HepG2 (cell line): ENCODE data around the gene PDIA5. TPM values are rescaled to one million over a fixed set of nuclear protein-coding genes. Genes with fewer than 3 reads are reported as not detected.

Experiments used
- ATAC-seq: fragments of 200-7000 bp; cut with Tn5 transposase; 3 replicates; pipeline ENCODE4 v1.9.1; 2020; ENCODE audit warnings: mild to moderate bottlenecking, moderate library complexity
- BruUV-seq: library from RNA; stranded (reverse); fragments of 400-500 nt; replicated peaks from 2 replicates; lab custom pipeline; 2021; lab: Mats Ljungman, UMichigan
- CTCF ChIA-PET: fragments of 300-600 bp; formaldehyde crosslinking; extraction: SDS; loops from one replicate; lab custom pipeline; 2021; ENCODE audit warnings: low total read pairs, inconsistent platforms, low intra/inter-chr PET ratio; lab: Yijun Ruan, JAX
- POLR2A ChIA-PET: fragments of 350-600 bp; sonication (Branson Sonifier 250); formaldehyde crosslinking; loops from one replicate; lab custom pipeline; 2020; ENCODE audit warnings: antibody characterized with exemption, inconsistent platforms; lab: Yijun Ruan, JAX
- DNase-seq: peaks from one replicate; pipeline ENCODE4 v3.0.0-alpha.2; 2015; ENCODE audit warnings: low spot score
- FAIRE-seq: peaks from 3 replicates; lab custom pipeline; 2011; peaks lifted over from hg19 to GRCh38; lab: Jason Lieb, UNC
- H2AFZ ChIP-seq: one replicate; pipeline ENCODE4 v1.6.1; 2011; ENCODE audit warnings: low read length, inconsistent platforms
- H3K27ac ChIP-seq: fragments of 300-600 bp; 3 replicates; pipeline ENCODE4 v1.8.0; 2011; ENCODE audit warnings: mixed run types, mild to moderate bottlenecking, mixed read lengths, low read length, inconsistent platforms; ENCODE audit not compliant: insufficient read depth; ENCODE audit errors: extremely low read length
- H3K27me3 ChIP-seq, 2 experiments: fragments of 200-600 bp in 1 of 2; 2 replicates in 1 of 2; 3 replicates in 1 of 2; pipeline versions ENCODE4 v1.6.0 to v1.8.0; 2011; ENCODE audit warnings: low read length in 2 of 2, mild to moderate bottlenecking in 2 of 2, moderate library complexity in 2 of 2, inconsistent platforms in 1 of 2; ENCODE audit not compliant: insufficient read depth in 2 of 2, control insufficient read depth in 1 of 2
- H3K36me3 ChIP-seq, 2 experiments: fragments of 200-600 bp in 1 of 2; replicated peaks in 1 of 2; 2 replicates in 1 of 2; 3 replicates in 1 of 2; pipeline versions ENCODE4 v1.5.1 to v1.8.0; 2011; ENCODE audit warnings: low read length in 2 of 2, inconsistent platforms in 1 of 2; ENCODE audit not compliant: insufficient read depth in 2 of 2, control insufficient read depth in 1 of 2
- H3K4me1 ChIP-seq: 2 replicates; pipeline ENCODE4 v1.5.1; 2012; ENCODE audit warnings: low read length, inconsistent platforms; ENCODE audit not compliant: insufficient read depth
- H3K4me2 ChIP-seq: 2 replicates; pipeline ENCODE4 v1.6.0; 2011; ENCODE audit warnings: low read depth, low read length, inconsistent platforms
- H3K4me3 ChIP-seq, 3 experiments: fragments of 200-600 bp in 1 of 3; sonication (generic), shearing (Covaris generic) in 1 of 3; replicated peaks in 1 of 3; 2 replicates each; pipeline ENCODE4 v1.5.1; 2011 to 2016; ENCODE audit warnings: low read length in 3 of 3, inconsistent platforms in 2 of 3, low read depth in 2 of 3, mild to moderate bottlenecking in 2 of 3, control low read depth in 1 of 3, mixed read lengths in 1 of 3; ENCODE audit not compliant: insufficient read depth in 1 of 3
- H3K79me2 ChIP-seq: one replicate; pipeline ENCODE4 v1.6.1; 2011; ENCODE audit warnings: low read length, inconsistent platforms; ENCODE audit not compliant: insufficient read depth
- H3K9ac ChIP-seq: 2 replicates; pipeline ENCODE4 v1.6.0; 2011; ENCODE audit warnings: mild to moderate bottlenecking, low read depth, low read length, inconsistent platforms; ENCODE audit not compliant: insufficient read depth
- H3K9me3 ChIP-seq: 2 replicates; pipeline ENCODE4 v1.5.1; 2012; ENCODE audit warnings: mild to moderate bottlenecking, low read length
- H4K20me1 ChIP-seq: 2 replicates; pipeline ENCODE4 v1.6.0; 2011; ENCODE audit warnings: inconsistent platforms, mild to moderate bottlenecking, low read length, moderate library complexity; ENCODE audit not compliant: insufficient read depth
- HDAC1 ChIP-seq: sonication (generic); formaldehyde crosslinking; IDR thresholded peaks from 2 replicates; pipeline ENCODE4 v1.5.1; 2020; ENCODE audit warnings: mild to moderate bottlenecking, missing genetic modification reagents
- LCORL ChIP-seq, 2 experiments: fragments of 450-650 bp in 1 of 2; sonication (generic) in 1 of 2; formaldehyde crosslinking in 1 of 2; IDR thresholded peaks; 2 replicates each; pipeline versions ENCODE4 v1.5.0 to v1.6.1; 2017 to 2020; ENCODE audit warnings: antibody characterized with exemption in 1 of 2, missing genetic modification reagents in 1 of 2
- PTBP1 ChIP-seq: fragments of 200-400 bp; formaldehyde crosslinking; IDR thresholded peaks from 2 replicates; pipeline ENCODE4 v1.6.1; 2018; ENCODE audit warnings: low read length, low read depth; ENCODE audit not compliant: poor library complexity, severe bottlenecking
- RXRB ChIP-seq: IDR thresholded peaks from 2 replicates; pipeline ENCODE4 v1.6.1; 2016; ENCODE audit warnings: borderline replicate concordance, missing genetic modification reagents, missing compliant biosample characterization
- SAP130 ChIP-seq: IDR thresholded peaks from 2 replicates; pipeline ENCODE4 v1.6.1; 2016; ENCODE audit warnings: low read depth
- SOX13 ChIP-seq, 3 experiments: fragments of 450-650 bp in 1 of 3; sonication (generic) in 1 of 3; formaldehyde crosslinking in 1 of 3; IDR thresholded peaks in 2 of 3; conservative IDR thresholded peaks in 1 of 3; 2 replicates each; pipeline versions ENCODE4 v1.5.0 to v1.6.1; 2016 to 2020; ENCODE audit warnings: antibody characterized with exemption in 1 of 3, mild to moderate bottlenecking in 1 of 3, missing compliant biosample characterization in 1 of 3, missing genetic modification reagents in 1 of 3, moderate library complexity in 1 of 3
- SOX5 ChIP-seq: IDR thresholded peaks from 2 replicates; pipeline ENCODE4 v1.6.1; 2016; ENCODE audit warnings: borderline replicate concordance
- THYN1 ChIP-seq: sonication (generic); formaldehyde crosslinking; IDR thresholded peaks from 2 replicates; pipeline ENCODE4 v1.8.1; 2023; ENCODE audit warnings: low read depth, mild to moderate bottlenecking, moderate library complexity, missing genetic modification reagents, borderline replicate concordance
- ZSCAN9 ChIP-seq: IDR thresholded peaks from 2 replicates; pipeline ENCODE4 v1.6.1; 2016; ENCODE audit warnings: borderline replicate concordance
- WGBS: methylation state at CpG from one replicate; pipeline ENCODE4 v1.1.6; 2017; ENCODE audit warnings: low lambda C conversion rate; 5-methylcytosine and 5-hydroxymethylcytosine counted together
- in situ Hi-C: cut with HindIII; loops from 2 replicates; pipeline ENCODE4 v1.10.0; 2017; ENCODE audit warnings: low pct_unique_long_range_greater_than_20kb; ENCODE audit not compliant: extremely low pct_ligation_motif_present
- intact Hi-C: fragments of 100-400 bp; cut with micrococcal nuclease; formaldehyde crosslinking; loops from one replicate; pipeline ENCODE4 v1.10.0; 2022; ENCODE audit not compliant: unreplicated experiment
- polyA plus RNA-seq, 8 experiments: library from polyadenylated mRNA; depleted of rRNA in 3 of 8; stranded (reverse) in 7 of 8; unstranded in 1 of 8; fragments of >200 nt; fragmentation: Illumina TruSeq in 4 of 8; extraction: Trizol in 4 of 8; gene quantifications; 2 replicates each; pipeline versions ENCODE4 v1.2.1 to v1.2.3, GENCODE V29; 2011 to 2016; ENCODE audit warnings: low read depth in 4 of 8, missing spikeins in 1 of 8, mixed read lengths in 1 of 8; ENCODE audit not compliant: insufficient read depth in 1 of 8
- total RNA-seq, 5 experiments: library from RNA; depleted of rRNA; stranded (reverse); fragments of >200 nt; fragmentation: Illumina TruSeq; extraction: Trizol; gene quantifications; 2 replicates each; pipeline ENCODE4 v1.2.3, GENCODE V29; 2016; ENCODE audit warnings: low read depth in 1 of 5
- TF ChIP-seq, protein P1 (sequence below): sonication (generic); formaldehyde crosslinking; IDR thresholded peaks from 2 replicates; pipeline ENCODE4 v1.8.0; 2022; ENCODE audit warnings: missing genetic modification reagents, mild to moderate bottlenecking, borderline replicate concordance
- TF ChIP-seq, protein P2 (sequence below): sonication (generic); formaldehyde crosslinking; IDR thresholded peaks from 2 replicates; pipeline ENCODE4 v1.5.1; 2020; ENCODE audit warnings: mild to moderate bottlenecking, missing genetic modification reagents

The PDIA5 gene
- total and polyA plus RNA-seq, 2 of the 13 experiments (the other 11 are each of a cell fraction or from before 2014, with no cell fraction given), result 51.3 to 74.3 TPM

DNA sequence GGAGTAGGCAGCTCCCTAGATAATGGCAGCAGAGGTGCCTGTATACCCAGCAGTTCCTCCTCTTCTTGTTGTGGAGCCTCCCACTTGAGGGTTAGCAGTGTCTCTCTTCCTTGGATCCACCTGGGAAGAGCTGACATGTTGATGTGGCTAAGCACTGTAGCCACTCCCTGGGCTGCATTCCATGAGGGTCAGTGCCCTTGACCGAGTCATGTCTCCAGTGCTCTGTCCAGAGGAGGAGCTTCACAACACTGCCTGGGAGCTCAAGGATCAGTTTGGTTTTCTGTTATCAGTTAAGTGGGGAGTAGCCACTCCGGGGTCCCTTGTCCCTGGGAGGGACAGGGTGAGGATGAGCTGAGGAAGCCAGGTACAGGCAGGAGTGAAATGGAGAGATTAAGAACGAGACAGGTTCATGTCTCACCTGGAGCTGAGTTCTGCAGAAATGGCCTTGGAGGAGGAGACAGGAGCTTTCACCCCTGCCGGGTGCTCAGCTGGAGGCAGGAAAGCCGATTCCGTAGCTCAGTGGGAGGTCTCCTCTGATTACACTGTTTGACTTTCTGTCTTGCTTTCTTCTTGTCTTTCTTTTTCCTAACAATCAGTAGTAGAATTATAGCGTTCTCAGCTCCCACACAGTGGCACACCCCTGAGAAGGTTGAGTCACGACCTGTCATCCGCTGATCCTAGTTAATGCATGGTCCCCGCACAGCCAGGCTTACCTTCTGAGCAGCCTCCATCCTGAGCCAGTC is 77.0 kb downstream of the PDIA5 start (continued):
- TF ChIP-seq SOX5 (CRISPR knock-in tag) (0 out of 2 replicates have a peak, but pooled peaks have one; percentile 23), SOX13 (IDR thresholded peaks at IDR 0.05) (no peak), SOX13 (CRISPR knock-in tag; conservative IDR thresholded peaks at IDR 0.05 in 1 of 2, IDR thresholded peaks at IDR 0.05 in 1 of 2) (peak in 1 of 2 experiments; percentile 57; a peak in 2 of 4 replicates), HDAC1 (CRISPR knock-in tag) (no peak), LCORL (IDR thresholded peaks at IDR 0.05) (no peak), LCORL (CRISPR knock-in tag; IDR thresholded peaks at IDR 0.05) (0 out of 2 replicates have a peak, but pooled peaks have one; percentile 27), RXRB (CRISPR knock-in tag) (peak; percentile 82), SAP130 (CRISPR knock-in tag) (peak; percentile 44; the same call in 1 of the 2 replicates)
- TF ChIP-seq, protein P1, sequence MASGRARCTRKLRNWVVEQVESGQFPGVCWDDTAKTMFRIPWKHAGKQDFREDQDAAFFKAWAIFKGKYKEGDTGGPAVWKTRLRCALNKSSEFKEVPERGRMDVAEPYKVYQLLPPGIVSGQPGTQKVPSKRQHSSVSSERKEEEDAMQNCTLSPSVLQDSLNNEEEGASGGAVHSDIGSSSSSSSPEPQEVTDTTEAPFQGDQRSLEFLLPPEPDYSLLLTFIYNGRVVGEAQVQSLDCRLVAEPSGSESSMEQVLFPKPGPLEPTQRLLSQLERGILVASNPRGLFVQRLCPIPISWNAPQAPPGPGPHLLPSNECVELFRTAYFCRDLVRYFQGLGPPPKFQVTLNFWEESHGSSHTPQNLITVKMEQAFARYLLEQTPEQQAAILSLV (CRISPR knock-in tag), result no peak

GRCh38 chr3:123147754-123148535 is 81.1 kb downstream of the PDIA5 start:
- Histone ChIP-seq H3K4me1 (peaks cover 14% of the 10 kb centered on the region), H3K4me2 (no peak overlapping the region), H3K27ac (no peak overlapping the region), H3K9me3 (no peaks in the 10 kb centered on the region), H3K4me3 (no peak overlapping the region), H3K36me3 (peaks cover 36 to 79% of the 10 kb centered on the region in 2 experiments), H3K79me2 (no peaks in the 10 kb centered on the region), H4K20me1 (peaks cover 11% of the 10 kb centered on the region; the same call in 1 of the 2 replicates), H3K27me3 (no peaks in the 10 kb centered on the region), H2AFZ (no peak overlapping the region), H3K9ac (no peak overlapping the region)
- DNase-seq, result no peak
- 96% methylated on average over 6 of the region's 10 CpGs for WGBS
- no TSS peak for BruUV-seq
- in situ Hi-C loops (no loop called here), intact Hi-C loops (no loop called here)
- CTCF ChIA-PET, result no interaction called here
- FAIRE-seq, result no peak
- POLR2A ChIA-PET, result no interaction called here
- ATAC-seq, result no peak
- TF ChIP-seq THYN1 (CRISPR knock-in tag) (no peak), ZSCAN9 (CRISPR knock-in tag) (no peak), PTBP1 (no peak)
- TF ChIP-seq, protein P2, sequence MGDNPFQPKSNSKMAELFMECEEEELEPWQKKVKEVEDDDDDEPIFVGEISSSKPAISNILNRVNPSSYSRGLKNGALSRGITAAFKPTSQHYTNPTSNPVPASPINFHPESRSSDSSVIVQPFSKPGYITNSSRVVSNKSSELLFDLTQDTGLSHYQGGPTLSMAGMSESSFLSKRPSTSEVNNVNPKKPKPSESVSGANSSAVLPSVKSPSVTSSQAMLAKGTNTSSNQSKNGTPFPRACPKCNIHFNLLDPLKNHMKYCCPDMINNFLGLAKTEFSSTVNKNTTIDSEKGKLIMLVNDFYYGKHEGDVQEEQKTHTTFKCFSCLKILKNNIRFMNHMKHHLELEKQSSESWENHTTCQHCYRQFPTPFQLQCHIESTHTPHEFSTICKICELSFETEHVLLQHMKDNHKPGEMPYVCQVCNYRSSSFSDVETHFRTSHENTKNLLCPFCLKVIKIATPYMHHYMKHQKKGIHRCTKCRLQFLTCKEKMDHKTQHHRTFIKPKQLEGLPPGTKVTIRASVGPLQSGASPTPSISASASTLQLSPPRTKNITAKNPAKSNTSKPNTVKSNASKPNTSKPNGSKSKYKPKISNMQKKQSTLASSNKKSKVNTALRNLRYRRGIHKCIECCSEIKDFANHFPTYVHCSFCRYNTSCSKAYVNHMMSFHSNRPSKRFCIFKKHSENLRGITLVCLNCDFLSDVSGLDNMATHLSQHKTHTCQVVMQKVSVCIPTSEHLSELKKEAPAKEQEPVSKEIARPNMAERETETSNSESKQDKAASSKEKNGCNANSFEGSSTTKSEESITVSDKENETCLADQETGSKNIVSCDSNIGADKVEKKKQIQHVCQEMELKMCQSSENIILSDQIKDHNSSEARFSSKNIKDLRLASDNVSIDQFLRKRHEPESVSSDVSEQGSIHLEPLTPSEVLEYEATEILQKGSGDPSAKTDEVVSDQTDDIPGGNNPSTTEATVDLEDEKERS (CRISPR knock-in tag), result no peak
